ENCODE results near the gene PKN3.
"Not testable (repeated sequence)": the region's sequence is repeated elsewhere in the genome, so short reads cannot be mapped to it uniquely, and the experiment has no call there.

The PKN3 gene

DNA sequence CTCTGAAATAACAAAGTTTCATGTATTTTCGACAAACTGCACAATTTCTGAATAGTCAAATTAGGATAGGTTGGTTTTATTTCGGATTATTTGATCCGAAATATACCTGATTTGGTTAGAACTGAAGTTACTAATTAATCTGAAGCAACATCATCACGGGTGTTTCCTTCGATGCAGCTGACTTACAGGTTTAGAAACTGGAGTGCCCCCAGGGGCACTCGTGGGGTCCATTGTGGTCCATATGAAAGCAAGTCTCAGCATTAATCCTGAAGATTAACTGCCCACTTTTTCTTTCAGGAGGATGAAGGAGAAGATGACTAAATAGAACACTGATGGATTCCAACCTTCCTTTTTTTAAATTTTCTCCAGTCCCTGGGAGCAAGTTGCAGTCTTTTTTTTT, 8.0 kb upstream of the PKN3 start:
- no peak for DNase-seq

DNA sequence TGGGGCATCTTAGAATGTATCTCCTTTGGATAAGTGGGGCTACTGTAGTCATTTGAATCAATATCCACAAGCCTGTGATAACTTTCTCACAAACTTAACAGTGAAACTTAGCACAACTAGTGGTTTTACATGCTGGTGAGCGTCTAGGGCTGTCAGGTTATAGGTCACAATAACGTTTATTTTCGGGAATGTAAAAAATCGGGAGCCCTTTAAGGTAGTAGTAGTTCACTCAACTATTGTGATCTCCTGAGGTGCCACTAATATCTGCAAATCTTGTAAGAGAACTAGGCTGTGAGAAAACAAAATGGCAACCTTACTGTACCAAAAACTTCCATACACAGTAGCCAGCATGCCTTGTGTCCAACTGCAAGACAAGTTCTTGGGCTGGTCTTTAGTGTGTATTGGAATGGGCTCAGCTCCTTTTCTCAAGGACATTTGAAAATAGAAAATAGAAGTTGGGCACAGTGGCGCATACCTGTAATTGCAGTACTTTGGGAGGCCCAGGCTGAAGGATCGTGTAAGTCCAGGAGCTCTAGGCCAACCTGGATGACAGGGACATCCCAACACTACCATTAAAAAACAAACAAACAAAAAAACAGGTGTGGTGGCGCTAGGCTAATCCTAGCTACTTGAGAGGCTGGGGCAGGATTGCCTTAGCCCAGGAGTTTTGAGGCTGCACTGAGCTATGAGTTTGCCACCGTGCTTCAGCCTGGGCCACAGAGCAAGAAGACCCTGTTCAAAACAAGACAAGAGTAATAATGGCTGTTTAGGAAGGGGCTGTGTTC, 5.2 kb upstream of the PKN3 start:
- no peak for DNase-seq

DNA sequence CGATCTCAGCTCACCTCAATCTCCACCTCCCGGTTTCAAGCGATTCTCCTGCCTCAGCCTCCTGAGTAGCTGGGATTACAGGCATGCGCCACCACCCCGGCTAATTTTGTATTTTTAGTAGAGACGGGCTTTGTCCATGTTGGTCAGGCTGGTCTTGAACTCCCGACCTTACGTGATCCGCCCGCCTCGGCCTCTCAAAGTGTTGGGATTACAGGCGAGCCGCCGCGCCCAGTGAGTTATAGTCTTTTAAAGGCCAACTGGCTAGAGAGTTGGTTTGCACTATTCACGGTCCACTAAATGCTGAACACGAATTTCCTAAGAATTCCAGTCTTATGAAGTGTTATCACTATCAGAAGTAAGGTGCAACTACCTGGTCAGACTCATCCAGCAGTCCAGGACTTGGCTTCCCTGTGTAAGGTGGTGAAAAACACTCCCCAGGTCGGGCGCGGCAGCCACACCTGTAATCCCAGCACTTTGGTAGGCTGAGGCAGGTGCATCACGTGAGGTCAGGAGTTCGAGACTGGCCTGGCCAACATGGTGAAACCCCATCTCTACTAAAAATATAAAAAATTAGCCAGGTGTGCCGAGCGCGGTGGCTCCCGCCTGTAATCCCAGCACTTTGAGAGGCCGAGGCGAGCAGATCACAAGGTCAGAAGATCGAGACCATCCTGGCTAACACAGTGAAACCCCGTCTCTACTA, 3.1 kb upstream of the PKN3 start:
- not testable (repeated sequence) for DNase-seq

DNA sequence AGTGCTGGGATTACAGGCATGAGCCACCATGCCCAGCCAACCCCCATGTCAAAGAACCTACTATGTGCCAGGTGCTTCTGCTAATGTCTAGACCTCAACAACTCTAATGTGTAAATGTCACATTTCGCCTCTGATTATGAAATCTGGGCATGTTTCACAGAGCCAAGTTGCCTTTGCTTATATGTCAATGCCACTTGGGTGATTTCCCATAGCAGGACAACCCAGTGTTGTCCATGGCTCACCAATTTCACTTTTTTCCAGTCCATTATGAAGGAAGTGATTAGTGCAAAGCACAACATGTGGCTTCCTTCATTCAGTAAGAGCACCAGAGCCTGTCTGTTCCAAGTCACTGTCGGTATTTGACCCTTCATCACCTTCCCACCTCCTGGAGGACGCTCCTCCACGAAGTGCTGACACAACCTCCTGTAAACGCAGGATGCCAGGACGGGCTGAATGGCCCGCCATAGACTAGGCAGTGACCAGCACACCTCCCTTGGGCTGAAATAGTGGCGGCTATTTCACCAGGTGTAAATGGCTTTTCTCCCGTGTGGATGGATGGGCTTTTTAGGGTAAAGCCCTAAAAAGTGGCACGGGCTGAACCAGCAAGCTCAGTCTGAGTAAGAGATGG, 962 bp upstream of the PKN3 start:
- DNase-seq: no peak

DNA sequence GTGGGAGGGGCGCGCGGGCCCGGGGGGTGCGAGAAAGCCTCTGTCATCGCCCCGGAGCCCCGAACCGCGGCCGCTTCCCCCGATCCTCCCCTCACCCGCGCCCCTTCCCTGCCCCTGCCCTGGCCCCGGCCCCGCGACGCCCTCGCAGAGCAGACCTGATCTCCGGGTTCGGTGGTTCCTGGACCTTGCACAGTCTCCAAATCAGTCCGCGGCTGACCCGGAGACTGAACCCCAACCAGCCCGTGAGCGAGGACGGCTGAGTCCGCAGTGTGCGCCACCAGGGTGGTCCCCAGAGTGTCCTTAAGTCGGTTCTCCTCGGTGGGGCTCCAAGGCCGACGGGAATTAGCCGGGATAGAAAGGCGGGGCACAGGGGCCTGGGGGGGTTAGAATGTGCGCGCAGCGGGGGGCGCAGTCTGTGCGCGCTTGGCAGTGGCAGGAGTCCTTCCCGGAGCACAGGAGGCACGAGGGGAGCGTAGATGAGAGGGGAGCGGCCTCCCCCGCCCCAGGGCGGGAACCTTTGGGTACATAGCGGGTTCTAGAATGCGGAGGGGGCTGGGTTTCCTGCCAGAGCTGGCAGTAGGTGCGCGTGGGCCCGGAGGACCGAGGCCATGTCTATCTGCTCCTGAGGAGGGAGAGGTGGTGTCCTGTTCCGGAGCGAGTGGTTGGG, 779 bp downstream of the PKN3 start:
- no peak for DNase-seq

DNA sequence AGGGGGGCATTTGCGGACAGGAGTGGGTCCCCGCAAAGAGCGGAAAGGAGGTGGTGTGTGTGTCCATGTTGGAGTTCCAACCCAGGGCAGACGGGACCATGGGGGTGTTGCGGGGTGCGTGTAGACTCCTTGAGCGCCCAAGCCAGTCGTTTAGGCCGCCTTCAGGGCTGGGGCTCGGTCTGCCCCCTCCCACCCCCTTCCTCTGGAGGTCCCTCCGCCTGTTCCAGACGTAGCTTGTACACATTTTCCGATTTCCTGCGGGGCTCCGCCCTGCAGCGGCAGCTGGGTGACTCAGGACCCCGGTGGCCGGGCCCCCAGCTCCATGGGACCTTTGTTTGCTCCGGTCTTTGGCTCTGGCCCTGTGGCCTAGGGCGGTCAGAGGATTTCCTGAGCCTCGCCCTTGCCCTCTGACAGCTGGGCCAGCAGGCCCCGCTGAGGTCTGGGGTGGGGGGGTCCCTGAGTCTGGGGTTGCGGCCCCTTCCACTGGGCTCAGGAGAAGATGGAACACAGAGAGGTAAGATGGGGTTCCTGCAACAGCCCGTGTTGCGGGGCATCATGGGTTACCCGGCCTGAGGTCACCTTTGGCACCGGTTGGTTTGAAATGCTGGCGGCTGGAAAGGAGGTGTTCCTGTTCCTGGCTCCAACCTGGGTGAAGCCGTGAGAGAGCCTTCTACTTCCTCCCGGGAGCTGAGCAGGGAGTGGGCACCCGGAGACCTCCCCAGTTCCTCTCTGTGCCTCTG, 1.5 kb downstream of the PKN3 start:
- no peak for DNase-seq

DNA sequence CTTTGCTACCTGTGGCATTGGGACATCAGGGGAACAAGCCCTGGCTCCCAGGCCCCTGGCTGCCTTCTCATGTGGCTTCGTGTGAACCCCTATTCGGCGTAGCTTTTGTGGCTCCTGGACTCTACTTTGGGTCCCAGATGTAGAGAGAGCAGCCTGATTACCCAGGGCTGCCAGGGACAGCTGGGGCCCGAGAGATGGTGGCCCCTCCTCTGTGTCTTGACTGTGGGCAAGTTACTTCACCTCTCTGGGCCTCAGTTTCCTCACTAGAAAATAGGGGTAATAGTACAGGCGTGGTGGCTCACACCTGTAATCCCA, 2.0 kb downstream of the PKN3 start:
- no peak for DNase-seq

DNA sequence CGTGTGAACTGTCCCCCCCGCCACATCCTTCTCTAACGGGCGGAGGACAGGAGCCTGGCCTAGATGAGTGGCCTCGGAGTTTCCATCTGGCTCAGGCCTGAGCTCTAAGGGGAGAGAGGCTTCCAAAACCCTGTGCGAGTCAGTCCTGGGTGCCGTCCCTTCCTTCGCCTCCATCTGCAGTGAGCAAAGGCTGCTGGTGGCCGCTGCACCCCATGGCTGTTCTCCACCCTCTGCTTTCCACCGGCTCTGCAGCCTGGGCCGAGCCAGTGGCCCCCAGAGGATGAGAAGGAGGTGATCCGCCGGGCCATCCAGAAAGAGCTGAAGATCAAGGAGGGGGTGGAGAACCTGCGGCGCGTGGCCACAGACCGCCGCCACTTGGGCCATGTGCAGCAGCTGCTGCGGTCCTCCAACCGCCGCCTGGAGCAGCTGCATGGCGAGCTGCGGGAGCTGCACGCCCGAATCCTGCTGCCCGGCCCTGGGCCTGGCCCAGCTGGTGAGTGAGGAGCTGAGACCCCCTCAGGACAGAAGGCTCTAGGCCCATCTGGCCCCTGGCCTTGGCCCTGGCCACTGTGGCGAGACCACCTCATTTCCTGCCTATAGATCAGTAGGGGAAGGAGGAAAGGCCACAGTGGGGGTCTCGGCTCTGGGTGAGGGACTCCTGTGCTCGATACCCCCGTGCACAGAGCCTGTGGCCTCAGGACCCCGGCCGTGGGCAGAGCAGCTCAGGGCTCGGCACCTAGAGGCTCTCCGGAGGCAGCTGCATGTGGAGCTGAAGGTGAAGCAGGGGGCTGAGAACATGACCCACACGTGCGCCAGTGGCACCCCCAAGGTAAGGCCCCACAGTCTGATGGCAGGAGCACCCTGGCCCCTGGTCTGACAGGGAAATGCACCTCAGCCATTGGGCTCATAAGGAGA, 3.0 kb downstream of the PKN3 start:
- DNase-seq: no peak

DNA sequence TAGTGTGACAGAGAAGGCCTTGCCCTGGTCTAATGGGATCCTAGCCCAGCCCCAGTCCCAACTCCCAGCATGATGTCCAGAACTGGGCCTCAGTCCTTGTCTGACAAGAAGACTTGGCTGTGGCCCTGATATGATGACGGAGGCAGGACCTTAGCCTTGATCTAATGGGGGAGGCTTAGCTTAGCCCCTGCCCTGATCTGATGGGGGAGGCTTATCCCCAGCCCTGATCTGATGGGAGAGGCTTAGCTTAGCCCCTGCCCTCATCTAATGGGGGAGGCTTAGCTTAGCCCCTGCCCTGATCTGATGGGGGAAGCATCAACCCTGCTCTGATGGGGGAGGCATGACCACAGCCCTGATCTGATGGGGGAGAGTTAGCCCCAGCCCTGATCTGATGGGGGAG, 3.7 kb downstream of the PKN3 start:
- no peak for DNase-seq

DNA sequence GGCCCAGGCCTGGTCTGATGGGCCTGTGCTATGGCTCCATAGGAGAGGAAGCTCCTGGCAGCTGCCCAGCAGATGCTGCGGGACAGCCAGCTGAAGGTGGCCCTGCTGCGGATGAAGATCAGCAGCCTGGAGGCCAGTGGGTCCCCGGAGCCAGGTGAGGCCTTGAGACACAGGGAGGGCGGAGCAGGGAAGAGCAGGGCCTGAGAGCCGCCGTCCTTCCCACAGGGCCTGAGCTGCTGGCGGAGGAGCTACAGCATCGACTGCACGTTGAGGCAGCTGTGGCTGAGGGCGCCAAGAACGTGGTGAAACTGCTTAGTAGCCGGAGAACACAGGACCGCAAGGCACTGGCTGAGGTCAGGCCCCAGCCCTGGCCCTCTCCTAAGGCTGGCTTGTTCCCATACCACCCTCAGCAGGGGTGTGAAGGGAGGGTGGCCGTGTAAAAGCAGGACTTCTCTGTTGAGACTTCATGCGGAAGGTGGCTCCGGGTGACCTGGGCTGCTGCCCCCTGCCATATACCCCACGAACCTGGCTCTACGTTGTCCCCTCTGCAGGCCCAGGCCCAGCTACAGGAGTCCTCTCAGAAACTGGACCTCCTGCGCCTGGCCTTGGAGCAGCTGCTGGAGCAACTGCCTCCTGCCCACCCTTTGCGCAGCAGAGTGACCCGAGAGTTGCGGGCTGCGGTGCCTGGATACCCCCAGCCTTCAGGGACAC, 4.5 kb downstream of the PKN3 start:
- no peak for DNase-seq

DNA sequence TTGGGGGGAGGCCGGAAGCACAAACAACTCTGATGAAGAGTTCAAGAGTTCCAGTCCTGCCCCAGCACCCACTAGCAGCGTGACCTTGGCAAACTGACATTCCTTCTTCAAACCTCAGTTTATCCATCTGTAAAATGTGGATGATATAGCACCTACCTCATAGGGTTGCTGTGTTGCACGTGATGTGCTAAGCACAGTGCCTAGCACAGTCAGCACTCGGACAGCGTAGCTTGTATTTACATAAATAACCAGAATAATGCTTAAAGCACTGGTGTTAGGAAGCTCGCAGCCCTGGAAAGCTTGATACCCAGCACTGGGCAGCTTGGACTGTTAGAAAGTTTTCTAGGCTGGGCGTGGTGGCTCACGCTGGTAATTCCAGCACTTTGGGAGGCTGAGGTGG, 5.1 kb downstream of the PKN3 start:
- no peak for DNase-seq

DNA sequence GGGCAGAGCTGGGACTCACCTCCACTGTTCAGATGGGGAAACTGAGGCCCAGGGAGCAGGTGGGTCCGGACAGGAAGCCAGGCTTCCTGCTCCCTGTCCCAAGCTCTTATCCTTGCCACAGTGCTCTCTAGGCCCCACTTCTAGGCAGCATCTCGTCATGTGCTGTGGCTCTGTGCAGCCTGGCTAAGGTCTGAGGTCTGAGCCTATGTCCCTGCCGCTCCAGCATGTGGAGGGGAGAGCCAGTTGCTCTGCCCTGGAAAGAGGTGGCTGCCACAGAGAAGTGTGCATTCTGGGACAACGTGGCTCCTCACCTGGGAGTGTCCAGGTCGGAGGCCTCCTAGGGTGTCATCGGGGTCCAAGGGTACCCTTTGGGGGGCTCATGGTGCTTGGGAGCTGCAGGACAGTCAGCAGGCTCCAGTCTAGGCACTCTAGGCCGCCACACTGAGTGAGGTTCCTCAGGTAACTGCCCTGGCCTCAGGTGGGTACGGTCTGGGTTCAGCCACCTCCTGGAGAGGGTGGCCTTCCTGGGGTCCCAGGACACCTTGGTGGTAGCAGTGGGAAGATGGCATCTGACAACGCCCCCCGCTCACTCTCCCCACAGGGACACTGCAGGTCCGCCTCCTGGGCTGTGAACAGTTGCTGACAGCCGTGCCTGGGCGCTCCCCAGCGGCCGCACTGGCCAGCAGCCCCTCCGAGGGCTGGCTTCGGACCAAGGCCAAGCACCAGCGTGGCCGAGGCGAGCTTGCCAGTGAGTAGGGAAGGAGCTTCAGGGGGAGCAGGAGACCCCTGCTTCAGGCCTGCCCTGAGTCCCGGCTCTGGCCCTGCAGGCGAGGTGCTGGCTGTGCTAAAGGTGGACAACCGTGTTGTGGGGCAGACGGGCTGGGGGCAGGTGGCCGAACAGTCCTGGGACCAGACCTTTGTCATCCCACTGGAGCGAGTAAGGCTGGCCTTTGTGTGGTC, 10.4 kb downstream of the PKN3 start:
- DNase-seq: no peak

DNA sequence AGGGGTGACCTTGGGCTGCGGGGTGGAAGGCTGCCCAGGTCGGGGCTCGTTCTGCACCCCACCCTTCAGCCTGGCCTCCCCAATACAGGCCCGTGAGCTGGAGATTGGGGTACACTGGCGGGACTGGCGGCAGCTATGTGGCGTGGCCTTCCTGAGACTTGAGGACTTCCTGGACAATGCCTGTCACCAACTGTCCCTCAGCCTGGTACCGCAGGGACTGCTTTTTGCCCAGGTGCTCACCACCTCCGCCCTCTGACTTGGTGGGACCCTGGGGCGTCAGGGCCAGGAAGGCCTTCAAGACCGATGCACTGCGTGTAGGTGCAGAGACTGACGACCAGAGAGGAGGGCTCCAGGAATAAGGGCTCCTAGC, 11.1 kb downstream of the PKN3 start:
- DNase-seq: no peak

DNA sequence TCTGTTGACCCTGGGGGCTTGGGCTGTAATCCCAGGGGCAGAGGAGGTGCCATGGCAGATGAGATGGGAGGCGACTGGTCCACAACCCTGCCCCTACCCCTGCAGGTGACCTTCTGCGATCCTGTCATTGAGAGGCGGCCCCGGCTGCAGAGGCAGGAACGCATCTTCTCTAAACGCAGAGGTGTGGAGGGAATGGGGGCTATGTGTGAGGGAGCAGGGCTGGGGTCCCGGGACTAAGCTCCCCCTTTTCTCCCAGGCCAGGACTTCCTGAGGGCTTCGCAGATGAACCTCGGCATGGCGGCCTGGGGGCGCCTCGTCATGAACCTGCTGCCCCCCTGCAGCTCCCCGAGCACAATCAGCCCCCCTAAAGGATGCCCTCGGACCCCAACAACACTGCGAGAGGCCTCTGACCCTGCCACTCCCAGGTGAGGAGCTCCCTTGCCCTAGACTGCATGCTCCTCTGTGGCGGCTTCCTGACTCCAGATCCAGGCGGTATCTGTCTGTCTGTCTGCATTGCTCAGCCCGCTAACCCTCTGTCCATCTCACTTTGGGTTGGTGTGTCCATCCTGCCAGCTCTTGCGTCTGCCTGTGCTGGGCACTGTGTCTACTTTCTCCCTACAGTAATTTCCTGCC, 11.8 kb downstream of the PKN3 start:
- DNase-seq: no peak

DNA sequence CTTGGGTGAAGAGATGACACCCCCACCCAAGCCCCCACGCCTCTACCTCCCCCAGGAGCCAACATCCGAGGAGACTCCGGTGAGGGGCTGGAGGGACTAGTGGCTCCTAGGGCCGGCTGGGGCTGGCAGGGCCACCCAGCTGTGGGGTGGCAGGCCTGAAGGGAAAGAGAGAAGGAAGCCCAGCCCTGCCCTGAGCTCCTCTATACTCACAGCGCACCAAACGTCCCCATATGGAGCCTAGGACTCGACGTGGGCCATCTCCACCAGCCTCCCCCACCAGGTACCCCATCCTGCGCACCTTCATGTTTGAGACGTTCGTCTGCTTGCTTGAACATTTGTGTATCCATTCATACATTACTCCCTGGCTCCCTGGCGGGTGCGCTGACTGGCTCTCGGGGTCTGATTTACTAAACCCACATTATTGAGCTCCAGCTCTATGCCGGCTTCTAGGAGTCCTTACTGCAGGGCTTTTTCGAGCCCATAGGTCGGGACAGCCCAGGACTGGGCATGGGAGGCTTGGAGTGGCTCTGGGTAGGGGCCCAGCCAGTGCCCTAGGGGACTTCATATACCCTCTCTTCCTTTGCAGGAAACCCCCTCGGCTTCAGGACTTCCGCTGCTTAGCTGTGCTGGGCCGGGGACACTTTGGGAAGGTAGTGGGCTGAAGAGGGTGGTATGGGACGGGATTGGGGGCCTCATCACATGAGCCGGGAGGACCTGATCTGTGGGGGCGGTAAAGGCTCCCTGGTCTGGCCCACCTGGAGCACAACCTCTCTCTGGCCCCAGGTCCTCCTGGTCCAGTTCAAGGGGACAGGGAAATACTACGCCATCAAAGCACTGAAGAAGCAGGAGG, 12.5 kb downstream of the PKN3 start:
- DNase-seq: no peak

DNA sequence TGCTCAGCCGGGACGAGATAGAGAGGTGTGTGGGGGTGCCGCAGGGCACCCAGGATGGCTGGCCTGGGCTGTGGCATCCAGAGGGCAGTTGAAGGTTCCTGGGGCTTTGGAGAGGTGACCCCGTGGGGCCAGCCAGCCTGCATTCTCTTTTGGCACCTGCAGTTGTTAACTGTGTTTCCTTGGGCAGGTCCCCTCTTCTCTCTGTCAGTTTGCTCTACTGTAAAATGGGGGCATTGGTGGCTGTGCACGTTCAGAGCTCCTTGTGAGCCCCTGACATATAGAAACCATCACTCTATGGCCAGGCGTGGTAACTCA, 13.1 kb downstream of the PKN3 start:
- no peak for DNase-seq

DNA sequence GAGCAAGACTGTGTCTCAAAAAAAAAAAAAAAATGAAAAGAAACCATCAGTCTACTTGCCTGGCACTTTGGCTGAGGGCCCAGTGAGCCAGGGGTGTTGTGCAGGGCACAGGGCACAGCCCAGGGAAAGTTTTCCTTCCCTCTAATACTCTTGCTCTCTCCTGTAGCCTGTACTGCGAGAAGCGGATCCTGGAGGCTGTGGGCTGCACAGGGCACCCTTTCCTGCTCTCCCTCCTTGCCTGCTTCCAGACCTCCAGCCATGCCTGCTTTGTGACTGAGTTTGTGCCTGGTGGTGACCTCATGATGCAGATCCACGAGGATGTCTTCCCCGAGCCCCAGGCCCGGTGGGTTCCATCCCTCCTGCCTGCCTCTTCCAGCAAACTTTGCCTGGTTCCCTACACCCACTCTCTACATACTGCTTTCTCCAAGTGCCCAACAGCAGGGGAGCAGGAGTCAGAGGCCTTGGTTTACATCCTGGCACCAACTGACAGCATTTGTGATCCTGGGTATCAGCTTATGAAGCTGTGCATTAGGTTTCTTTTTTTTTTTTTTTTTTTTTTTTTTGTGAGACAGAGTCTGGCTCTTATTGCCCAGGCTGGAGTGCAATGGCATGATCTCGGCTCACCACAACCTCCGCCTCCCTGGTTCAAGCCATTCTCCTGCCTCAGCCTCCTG, 14.4 kb downstream of the PKN3 start:
- no peak for DNase-seq

DNA sequence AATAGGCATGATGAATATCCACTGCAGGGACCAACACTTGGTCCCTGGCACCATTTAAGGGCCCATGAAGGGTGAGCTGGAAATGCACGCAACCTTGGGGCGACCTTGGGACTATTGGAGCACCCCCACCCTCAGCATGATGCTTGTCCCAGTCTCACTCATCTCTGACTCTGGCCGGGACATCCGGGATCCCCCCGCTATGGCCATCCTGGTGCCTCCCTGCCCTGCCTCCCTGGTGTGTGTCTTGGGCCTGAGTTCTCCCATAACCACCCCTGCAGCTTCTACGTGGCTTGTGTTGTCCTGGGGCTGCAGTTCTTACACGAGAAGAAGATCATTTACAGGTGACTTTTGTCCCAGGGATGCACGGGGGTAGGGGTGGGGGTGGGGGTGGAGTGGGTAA, 15.7 kb downstream of the PKN3 start:
- DNase-seq: no peak
